A673 (cell line): ENCODE results near the gene SLC35E3.

Source experiments
- CTCF ChIP-seq: fragments of 300-800, 200-600 bp; sonication (generic); conservative IDR thresholded peaks from 2 replicates; pipeline ENCODE4 v1.5.1; 2017; ENCODE audit warnings: low read depth, mild to moderate bottlenecking, antibody characterized with exemption, low read length, moderate library complexity, mixed read lengths
- EZH2 ChIP-seq: fragments of 200-600 bp; sonication (generic); IDR thresholded peaks from 2 replicates; pipeline ENCODE4 v1.6.1; 2017; ENCODE audit warnings: borderline replicate concordance, low read depth, mild to moderate bottlenecking, mixed read lengths, antibody characterized with exemption, low read length; ENCODE audit not compliant: poor library complexity, severe bottlenecking

GRCh38 chr12:68745904-68746571 is at the start of gene SLC35E3:
- TF ChIP-seq CTCF, result no peak
- TF ChIP-seq EZH2, result no peak
